Ishikawa (cell line): ENCODE data around the gene COL27A1.

Source experiments
- CREB1 ChIP-seq: IDR thresholded peaks from 2 replicates; pipeline ENCODE4 v1.6.1; 2012; ENCODE audit warnings: low read depth
- EP300 ChIP-seq: IDR thresholded peaks from 2 replicates; pipeline ENCODE4 v1.6.1; 2012; ENCODE audit warnings: borderline replicate concordance
- RAD21 ChIP-seq: IDR thresholded peaks from 2 replicates; pipeline ENCODE4 v1.6.1; 2012; ENCODE audit warnings: low read depth
- REST ChIP-seq: IDR thresholded peaks from 2 replicates; pipeline ENCODE4 v1.6.1; 2012; ENCODE audit warnings: low read depth, mild to moderate bottlenecking
- TAF1 ChIP-seq: IDR thresholded peaks from 2 replicates; pipeline ENCODE4 v1.6.1; 2012; ENCODE audit warnings: low read depth, mild to moderate bottlenecking
- TCF12 ChIP-seq: IDR thresholded peaks from 2 replicates; pipeline ENCODE4 v1.6.1; 2012; ENCODE audit warnings: low read depth

GRCh38 chr9:114290561-114290986 is 135.2 kb downstream of the COL27A1 start:
- TF ChIP-seq TAF1 (no peak), CREB1 (no peak), RAD21 (no peak), REST (no peak), TCF12 (no peak), EP300 (no peak)
